Measurements from ENCODE around the gene FAM13A.

Gene FAM13A

DNA sequence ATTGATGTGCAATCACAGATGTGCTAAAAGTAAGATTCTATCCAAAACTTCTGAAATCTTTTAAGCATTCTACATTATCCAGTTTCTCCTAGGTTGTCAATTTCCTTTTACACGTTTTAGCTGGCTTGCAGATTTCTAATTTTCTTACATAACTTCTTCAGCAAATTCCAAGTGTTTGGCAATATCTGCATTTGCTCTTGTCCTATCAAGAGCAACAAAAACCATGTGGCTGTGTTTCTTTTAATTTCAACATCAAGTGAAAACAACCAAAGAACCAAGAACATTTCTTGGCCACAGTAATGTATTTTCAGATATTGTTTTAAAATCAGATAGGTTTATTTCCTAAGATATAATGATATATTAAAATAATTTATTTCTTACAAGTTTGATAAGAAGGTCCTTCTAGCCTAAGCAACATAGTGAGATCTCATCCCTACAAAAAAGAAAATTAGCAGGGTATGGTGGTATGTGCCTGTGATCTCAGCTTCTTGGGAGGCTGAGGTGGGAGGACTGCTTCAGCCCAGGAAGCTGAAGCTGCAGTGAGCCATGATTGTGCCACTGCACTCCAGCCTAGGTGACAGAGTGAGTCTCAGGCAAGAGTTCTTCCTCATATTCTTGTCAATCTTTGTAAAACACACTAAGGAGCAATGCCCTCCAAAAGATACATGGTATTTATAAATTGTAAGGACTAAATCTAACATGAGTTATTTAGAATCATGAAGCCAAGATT, 228.0 kb downstream of the FAM13A start:
- DNase-seq: no peak

- DNase-seq: no peak
These were observed 229.5 kb downstream of the FAM13A start for GRCh38 chr4:88827442-88827841.

DNA sequence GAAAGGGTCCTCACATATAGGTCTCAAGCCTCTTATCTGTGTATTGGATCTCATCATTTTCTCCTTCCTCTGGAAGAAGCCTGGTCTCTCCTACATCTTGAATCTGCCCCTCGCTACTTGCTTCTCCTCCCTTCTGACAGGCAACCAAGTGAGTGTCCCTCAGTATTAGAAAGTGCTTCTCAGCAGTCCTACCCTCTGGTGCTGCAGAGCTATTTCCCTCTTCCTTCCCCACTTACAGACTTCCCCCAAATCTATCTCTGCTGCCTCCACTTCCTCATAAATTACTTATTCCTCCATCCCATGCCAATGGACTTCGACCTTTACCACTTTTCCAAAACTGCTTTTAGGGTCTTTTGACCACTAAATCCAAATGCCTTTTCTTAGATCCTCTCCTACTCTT, 230.2 kb downstream of the FAM13A start:
- DNase-seq: no peak

DNA sequence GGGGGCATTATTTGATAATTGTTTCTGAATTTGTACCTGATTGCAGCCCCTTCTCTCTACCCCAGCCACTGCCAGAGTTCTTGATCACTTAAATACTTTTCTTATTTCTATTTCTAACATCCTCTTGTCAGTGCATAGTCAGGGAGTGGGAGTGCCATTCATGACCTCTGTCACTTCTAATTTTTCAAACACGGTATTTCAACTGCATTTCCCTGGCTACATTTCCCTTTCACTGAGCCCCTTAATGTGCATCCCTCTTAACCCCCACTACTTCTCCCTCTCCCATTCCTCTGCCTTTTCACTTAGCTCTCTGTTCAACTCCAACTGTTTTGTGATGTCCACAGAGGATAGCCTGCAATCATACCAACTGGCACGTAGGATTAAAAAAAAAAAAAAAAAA, 231.1 kb downstream of the FAM13A start:
- DNase-seq: no peak

DNA sequence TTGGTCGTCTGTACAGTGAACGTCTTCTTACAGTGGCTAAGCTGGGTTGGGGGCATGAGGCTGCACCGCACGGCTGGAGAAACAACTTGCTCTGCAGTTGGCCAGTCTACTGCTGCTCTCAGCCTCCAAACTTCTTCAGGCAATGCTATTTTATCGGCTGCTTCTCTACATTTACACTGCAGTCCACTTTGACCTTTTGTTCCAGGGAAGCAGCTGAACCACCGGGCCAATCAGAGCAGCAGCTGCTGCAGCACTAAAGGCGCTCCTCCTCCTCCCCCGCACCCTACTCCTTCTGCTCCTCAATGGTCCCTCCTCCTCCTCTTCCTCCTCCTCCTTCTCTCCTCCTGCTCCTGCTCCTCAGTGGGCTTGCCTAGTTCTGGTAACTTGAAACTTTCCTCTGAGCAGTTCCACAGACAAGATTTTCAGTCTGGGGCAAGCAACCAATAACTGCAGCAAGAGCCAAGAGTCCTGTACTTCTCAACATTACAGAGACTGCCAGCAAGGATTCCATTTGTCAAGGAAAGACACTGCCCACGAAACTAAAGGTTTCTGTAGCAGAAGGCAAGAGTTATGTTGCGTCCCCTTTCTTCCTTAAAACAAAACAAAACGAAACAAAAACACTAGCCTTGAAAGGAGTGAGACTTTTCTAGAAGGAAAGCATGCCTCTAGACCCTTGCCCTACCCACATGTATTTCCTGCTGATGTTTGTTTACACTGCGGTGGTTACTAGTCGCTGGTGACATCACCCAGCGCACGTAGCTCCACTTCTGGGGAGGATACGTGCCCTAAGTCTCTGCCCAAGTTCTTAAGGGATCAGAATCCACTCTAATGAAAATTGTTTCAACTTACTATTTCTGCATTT, 233.7 kb downstream of the FAM13A start:
- peak; percentile 55 for DNase-seq

GRCh38 chr4:88822034-88822789, 234.8 kb downstream of the FAM13A start:
- no peak for DNase-seq

GRCh38 chr4:88821522-88821921, 235.5 kb downstream of the FAM13A start:
- no peak for DNase-seq

GRCh38 chr4:88820698-88821415, 236.1 kb downstream of the FAM13A start:
- no peak for DNase-seq

DNA sequence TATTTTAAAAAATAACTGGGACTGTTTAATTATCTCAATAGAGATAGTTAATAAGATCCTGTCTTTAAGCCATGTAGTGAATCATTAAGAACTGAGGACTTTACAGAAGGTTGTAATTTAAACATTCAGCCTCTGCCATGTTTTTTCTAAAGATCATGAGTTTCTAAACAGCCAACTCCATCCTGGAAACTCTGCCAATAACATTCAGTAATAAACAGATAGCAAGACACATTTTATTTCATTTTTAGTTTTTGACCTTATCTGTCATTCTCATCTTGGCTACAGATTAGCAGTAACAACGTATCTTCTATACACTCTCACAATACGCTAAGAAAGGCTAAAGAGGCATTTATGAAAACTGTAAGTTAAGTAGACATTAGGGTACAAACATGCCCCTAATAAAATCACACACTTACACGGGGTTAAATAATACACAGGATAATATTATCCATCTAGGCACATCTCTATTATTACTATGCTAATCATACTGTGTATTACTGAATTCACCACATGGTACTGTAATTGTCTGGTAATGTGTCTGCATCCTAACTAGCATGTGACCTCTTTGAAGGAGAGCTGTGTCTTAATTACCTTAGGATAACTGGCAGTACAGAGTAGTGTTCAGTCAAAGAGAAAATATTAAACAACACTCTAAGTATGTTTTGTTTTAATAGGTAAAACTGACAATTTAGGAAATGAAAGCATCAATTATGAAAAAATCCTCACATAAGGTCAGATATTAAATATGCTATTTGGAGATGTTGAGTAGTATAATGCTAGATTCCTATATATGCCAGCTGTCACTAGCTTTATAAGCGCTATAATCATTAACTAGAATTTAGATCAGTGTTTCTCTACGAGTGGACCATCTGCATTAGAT, 236.9 kb downstream of the FAM13A start:
- DNase-seq: no peak

DNA sequence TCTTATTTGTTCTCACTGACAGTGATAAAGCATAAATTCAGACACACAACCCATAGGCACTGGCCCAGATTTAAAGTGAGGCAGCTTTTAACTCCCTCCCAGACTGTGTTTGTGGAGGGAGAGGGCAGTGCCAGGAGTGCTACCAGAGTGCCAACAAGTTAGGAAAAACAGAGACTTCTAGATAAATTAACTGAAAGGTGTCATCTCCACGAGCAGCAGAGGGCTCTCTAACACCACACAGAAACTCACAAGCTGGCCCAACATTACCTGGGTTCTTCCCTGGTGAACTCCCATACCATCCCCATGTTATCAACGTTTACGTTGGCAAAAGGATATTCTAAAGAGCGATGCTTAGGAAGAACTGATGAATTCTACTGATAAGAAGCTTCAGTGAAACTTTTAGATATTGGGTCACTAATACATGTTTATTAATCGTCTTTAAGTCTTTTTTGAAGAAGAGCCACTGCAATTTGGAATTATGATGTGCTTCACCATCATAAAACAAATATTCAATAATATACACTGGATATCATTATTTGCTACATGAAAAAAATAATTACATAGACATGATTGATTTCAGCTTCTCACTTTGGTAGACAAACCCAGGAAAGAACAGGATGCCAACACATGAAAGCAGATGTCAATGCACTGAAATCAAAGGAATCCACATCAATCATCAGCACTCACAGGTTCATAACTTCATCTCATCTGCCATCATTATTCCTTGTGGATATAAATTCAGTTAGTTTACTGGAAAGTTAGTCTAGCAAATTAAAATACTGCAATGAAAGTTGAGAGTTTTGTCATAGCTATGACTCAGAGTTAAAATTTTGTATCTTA, 238.1 kb downstream of the FAM13A start:
- peak; percentile 52 for DNase-seq

GRCh38 chr4:88817740-88818139, 239.2 kb downstream of the FAM13A start:
- DNase-seq: no peak

- no peak for DNase-seq
These were observed 240.6 kb downstream of the FAM13A start for GRCh38 chr4:88816360-88816759.

- DNase-seq: no peak
These were observed 242.9 kb downstream of the FAM13A start for GRCh38 chr4:88814043-88814617.

GRCh38 chr4:88813013-88813412, 244.0 kb downstream of the FAM13A start:
- no peak for DNase-seq

DNA sequence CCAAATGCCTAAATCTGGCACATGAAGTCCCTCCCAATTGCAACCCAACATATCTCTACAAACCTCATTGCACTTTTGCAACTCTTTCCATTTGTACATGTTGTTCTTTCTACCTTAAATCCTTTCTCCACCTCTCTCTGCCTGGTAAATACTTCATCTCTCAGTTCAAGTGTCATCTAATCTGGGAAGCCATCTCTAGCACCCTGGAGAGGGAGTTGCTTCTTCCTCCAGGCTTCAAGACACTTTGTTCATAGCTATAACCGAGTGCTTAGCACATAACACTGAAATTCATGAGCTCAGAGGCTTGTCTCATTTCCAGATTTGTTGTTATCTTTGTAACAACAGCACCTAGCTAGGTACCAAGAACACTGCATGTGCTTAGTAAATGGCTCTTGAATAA, 244.6 kb downstream of the FAM13A start:
- DNase-seq: no peak

DNA sequence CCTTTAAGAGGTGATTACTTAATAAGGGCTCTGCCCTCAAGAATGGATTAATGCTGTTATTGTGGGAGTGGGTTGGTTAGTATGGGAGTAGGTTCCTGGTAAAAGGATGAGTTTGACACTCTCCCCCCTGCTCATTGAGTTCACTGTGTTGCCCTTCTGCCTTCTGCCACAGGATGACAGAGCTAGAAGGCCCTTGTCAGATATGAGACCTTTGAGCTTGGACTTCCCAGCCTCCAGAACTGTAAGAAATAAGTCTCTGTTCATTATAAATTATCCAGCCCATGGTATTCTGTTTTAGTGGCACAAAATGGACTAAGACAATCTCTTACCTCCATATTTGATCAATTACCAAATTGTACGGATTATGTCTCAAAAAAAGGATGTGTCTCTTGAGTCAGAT, 245.1 kb downstream of the FAM13A start:
- DNase-seq: no peak

GRCh38 chr4:88810325-88810724, 246.7 kb downstream of the FAM13A start:
- DNase-seq: no peak

DNA sequence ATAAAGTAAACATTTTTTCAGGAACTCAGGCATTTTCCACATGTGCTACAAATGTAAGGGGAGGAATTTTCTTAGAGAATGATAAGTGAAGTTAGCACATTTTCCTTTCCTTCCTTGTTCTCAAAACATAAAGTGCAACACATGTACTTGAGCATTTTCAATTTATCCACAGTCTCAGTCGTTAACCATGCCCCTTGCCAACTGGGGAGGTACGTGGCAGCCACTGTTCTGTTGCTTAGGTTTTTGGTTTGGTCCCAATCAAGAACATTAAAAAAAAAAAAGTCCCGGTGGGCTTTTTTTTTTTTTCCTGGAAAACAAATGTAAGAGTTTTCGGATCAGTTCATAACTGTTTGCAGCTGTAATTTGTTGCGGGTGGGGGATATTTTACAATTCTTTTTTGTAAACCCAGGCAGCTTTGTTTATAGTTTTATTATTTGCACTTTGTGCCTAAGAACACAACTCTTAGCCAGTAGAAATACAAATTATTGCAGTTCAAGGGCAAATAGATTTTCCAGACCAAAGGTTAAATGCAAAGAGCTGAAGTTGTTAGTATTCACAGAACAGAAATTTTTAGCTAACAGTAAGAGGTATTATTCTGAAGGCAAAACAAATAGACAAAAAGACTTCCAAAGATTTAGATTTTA, 247.3 kb downstream of the FAM13A start:
- no peak for DNase-seq

- no peak for DNase-seq
These were observed 247.9 kb downstream of the FAM13A start for GRCh38 chr4:88809101-88809500.

DNA sequence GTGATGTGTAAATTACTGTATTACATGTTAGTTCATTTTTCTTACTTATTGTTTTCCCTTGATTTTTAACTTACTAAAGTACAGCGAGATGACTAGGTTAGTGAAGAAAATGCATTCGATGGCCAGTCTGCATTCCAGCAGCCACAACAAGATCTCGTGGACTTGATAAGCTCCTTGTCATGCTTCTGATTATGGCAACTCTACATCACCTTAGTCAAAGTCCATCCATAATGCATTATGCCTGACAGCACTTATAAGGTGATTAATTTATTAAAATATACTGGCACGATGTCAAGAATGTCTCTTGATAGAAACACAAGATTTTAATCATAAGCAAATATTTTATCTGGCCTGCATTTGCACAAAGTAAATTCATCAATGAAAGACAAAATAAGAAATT, 249.5 kb downstream of the FAM13A start:
- DNase-seq: no peak

Data from activated CD4-positive, alpha-beta T cell treated with anti-CD3 and anti-CD28 coated beads, Interleukin-2, amount 50 U/mL, for 1 hour (primary cell).